HL-60 (cell line): ENCODE data around the gene EEF1A2.

ENCODE experiments used
- DNase-seq, 2 experiments: peaks; one replicate each; pipeline ENCODE4 v3.0.0-alpha.2; 2010 to 2020; ENCODE audit warnings: low read depth in 1 of 2, low spot score in 1 of 2
- H3K27ac ChIP-seq: fragments of 250-450 bp; sonication (Bioruptor Pico); replicated peaks from 2 replicates; pipeline ENCODE4 v1.5.1; 2020; ENCODE audit warnings: mild to moderate bottlenecking, moderate library complexity
- H3K27me3 ChIP-seq: fragments of 250-450 bp; sonication (Bioruptor Pico); 2 replicates; pipeline ENCODE4 v1.5.1; 2021; ENCODE audit warnings: mild to moderate bottlenecking, moderate library complexity; ENCODE audit not compliant: insufficient read depth, poor library complexity, severe bottlenecking
- H3K4me3 ChIP-seq: replicated peaks from 2 replicates; pipeline ENCODE4 v1.5.1; 2011; ENCODE audit warnings: mild to moderate bottlenecking, control low read depth, low read length; ENCODE audit not compliant: insufficient read depth
- GABPA ChIP-seq: IDR thresholded peaks from 2 replicates; pipeline ENCODE4 v1.6.1; 2012; ENCODE audit warnings: low read depth
- POLR2AphosphoS5 ChIP-seq: IDR thresholded peaks from 2 replicates; pipeline ENCODE4 v1.6.1; 2012; ENCODE audit warnings: low read depth
- SPI1 ChIP-seq: IDR thresholded peaks from 2 replicates; pipeline ENCODE4 v1.6.1; 2012; ENCODE audit warnings: low read depth, mild to moderate bottlenecking, borderline replicate concordance
- TF ChIP-seq, protein P1 (sequence below): IDR thresholded peaks from 2 replicates; pipeline ENCODE4 v1.6.1; 2012; ENCODE audit warnings: low read depth; ENCODE audit not compliant: insufficient replicate concordance
- TF ChIP-seq, protein P2 (sequence below): IDR thresholded peaks from one replicate; pipeline ENCODE4 v1.5.1; 2011; ENCODE audit warnings: low read length, control low read depth, inconsistent platforms; ENCODE audit not compliant: insufficient read depth

EEF1A2 gene

DNA sequence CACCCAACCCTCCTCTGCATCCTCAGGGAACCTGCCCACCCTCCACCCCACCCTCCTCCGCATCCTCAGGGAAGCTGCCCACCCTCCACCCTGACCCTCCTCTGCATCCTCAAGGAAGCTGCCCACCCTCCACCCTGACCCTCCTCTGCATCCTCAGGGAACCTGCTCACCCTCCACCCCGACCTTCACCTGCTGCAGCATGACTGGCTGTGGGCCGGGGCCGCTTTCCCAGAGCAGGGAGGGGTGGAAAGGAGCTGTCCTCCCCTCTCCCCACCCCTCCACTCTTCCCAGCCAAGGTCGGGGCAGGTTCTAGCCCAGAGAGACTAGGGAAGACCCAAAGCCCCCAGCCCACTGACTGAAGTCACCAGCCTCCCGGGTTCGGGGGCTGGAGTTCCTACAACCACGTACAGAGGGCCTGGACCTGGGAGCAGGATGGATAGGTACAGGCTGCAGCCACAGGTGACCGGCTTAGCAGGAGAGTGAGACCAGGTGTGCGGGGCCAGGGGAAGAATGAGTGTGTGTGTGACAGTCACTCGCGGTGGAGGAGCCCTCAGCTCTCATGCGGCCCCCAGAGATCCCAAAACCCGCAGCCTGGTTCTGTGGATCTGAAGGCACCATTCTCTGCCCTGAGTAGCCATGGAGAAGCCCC, 11.6 kb downstream of the EEF1A2 start:
- TF ChIP-seq GABPA, result no peak
- no peak for TF ChIP-seq POLR2AphosphoS5
- TF ChIP-seq, protein P1, sequence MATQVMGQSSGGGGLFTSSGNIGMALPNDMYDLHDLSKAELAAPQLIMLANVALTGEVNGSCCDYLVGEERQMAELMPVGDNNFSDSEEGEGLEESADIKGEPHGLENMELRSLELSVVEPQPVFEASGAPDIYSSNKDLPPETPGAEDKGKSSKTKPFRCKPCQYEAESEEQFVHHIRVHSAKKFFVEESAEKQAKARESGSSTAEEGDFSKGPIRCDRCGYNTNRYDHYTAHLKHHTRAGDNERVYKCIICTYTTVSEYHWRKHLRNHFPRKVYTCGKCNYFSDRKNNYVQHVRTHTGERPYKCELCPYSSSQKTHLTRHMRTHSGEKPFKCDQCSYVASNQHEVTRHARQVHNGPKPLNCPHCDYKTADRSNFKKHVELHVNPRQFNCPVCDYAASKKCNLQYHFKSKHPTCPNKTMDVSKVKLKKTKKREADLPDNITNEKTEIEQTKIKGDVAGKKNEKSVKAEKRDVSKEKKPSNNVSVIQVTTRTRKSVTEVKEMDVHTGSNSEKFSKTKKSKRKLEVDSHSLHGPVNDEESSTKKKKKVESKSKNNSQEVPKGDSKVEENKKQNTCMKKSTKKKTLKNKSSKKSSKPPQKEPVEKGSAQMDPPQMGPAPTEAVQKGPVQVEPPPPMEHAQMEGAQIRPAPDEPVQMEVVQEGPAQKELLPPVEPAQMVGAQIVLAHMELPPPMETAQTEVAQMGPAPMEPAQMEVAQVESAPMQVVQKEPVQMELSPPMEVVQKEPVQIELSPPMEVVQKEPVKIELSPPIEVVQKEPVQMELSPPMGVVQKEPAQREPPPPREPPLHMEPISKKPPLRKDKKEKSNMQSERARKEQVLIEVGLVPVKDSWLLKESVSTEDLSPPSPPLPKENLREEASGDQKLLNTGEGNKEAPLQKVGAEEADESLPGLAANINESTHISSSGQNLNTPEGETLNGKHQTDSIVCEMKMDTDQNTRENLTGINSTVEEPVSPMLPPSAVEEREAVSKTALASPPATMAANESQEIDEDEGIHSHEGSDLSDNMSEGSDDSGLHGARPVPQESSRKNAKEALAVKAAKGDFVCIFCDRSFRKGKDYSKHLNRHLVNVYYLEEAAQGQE, result no peak
- TF ChIP-seq, protein P2, sequence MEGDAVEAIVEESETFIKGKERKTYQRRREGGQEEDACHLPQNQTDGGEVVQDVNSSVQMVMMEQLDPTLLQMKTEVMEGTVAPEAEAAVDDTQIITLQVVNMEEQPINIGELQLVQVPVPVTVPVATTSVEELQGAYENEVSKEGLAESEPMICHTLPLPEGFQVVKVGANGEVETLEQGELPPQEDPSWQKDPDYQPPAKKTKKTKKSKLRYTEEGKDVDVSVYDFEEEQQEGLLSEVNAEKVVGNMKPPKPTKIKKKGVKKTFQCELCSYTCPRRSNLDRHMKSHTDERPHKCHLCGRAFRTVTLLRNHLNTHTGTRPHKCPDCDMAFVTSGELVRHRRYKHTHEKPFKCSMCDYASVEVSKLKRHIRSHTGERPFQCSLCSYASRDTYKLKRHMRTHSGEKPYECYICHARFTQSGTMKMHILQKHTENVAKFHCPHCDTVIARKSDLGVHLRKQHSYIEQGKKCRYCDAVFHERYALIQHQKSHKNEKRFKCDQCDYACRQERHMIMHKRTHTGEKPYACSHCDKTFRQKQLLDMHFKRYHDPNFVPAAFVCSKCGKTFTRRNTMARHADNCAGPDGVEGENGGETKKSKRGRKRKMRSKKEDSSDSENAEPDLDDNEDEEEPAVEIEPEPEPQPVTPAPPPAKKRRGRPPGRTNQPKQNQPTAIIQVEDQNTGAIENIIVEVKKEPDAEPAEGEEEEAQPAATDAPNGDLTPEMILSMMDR, result no peak
- no peak for TF ChIP-seq SPI1
- H3K4me3 ChIP-seq, result no peak overlapping the region
- DNase-seq, result no peak
- no peak overlapping the region for H3K27ac ChIP-seq
- peaks cover 31% of the 10 kb centered on the region for H3K27me3 ChIP-seq

DNA sequence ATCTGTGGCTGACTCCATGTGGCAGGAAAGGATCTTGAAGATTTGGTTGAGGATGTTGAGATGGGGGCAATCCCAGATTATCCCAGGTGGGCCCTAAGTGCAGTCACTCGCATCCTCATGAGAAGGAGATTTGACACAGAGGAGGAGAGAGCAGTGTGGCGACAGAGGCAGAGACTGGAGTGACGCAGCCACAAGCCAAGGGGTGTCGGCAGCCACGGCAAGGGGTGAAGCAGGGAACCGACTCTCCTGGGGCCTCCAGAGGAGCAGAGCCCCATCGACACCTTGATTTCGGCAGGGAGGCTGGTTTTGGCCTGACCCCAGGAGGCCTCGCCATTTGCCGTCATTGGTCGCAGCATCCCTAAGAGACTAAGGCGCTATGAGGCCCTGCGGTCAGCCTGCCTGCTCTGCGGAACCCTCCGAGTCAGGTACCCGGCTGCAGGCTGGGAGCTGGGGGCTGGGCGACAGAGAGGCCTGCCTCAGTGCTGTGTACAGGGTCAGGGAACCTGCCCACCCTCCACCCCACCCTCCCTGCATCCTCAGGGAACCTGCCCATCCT, 12.5 kb downstream of the EEF1A2 start:
- H3K4me3 ChIP-seq, result no peak overlapping the region
- TF ChIP-seq, protein P1, result no peak
- no peak for TF ChIP-seq SPI1
- no peak for TF ChIP-seq POLR2AphosphoS5
- TF ChIP-seq, protein P2, result no peak
- no peak for TF ChIP-seq GABPA
- no peak for DNase-seq
- peaks cover 36% of the 10 kb centered on the region for H3K27me3 ChIP-seq
- H3K27ac ChIP-seq, result no peak overlapping the region

DNA sequence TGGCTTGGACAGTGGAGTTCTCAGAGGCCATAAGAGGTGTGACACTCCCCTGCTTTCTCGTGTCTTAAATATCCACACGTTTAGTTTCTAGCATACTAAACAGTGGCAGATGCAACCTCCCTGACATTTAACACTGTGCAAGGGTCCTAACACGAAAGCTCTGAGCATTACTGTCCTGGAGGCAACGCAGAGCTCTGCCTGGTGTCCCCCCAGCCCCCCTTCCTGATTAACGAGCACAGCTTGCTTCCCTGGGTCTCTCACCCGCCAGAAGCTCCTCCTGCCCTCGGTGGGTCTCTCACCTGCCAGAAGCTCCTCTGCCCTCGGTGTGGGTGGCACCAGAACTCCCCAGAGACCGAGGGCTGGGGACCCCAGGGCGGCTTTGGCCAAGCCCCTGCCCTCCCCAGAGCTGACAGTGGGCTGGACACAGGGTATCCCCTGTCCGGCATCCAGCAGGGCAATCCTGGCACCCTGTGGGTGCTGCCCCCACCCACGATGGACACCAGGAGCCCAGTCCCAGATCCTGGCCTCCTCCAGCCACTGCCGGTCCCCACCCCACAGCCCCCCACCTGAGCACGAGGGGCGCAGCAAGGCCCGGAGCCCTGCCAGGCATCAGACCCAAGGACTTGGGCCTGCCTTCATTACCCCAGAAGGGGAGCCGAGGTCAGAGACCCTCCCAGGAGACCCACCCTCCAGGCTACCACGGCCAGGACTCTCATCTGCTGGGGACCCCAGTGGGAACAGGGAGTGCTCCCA, 14.1 kb downstream of the EEF1A2 start:
- TF ChIP-seq GABPA (no peak), SPI1 (no peak), POLR2AphosphoS5 (no peak)
- TF ChIP-seq, protein P1, result no peak
- TF ChIP-seq, protein P2, result no peak
- no peak overlapping the region for H3K27ac ChIP-seq
- DNase-seq, result no peak

More for the DNA sequence above, 14.1 kb downstream of the EEF1A2 start:
- Histone ChIP-seq H3K27me3 (peaks cover 39% of the 10 kb centered on the region), H3K4me3 (no peak overlapping the region)
